NT2/D1 (cell line): Measurements from ENCODE around the gene KPNA2.
"Not testable (repeated sequence)": the region's sequence is repeated elsewhere in the genome, so short reads cannot be mapped to it uniquely, and the experiment has no call there.

Experiments
- SUZ12 ChIP-seq: IDR thresholded peaks from 2 replicates; pipeline ENCODE4 v1.6.1; 2011; ENCODE audit not compliant: insufficient read length, insufficient read depth; ENCODE audit errors: extremely low read depth
- YY1 ChIP-seq: IDR thresholded peaks from 2 replicates; pipeline ENCODE4 v1.6.1; 2011; ENCODE audit not compliant: insufficient read length, insufficient read depth
- ZNF274 ChIP-seq: IDR thresholded peaks from 2 replicates; pipeline ENCODE4 v1.6.1; 2011; ENCODE audit warnings: mild to moderate bottlenecking, low read depth, low read length

- not testable (repeated sequence) for TF ChIP-seq ZNF274, YY1, SUZ12
Measured at GRCh38 chr17:68018493-68018892, 17.0 kb upstream of the KPNA2 start.
